ENCODE measurements around the gene RGS6.

RGS6 gene

GRCh38 chr14:72541546-72541945 lies 609.3 kb downstream of the RGS6 start:
- no peak for DNase-seq

- DNase-seq: no peak
Measured at GRCh38 chr14:72543341-72543740, 611.1 kb downstream of the RGS6 start.

GRCh38 chr14:72544615-72545387 lies 612.6 kb downstream of the RGS6 start:
- no peak for DNase-seq

DNA sequence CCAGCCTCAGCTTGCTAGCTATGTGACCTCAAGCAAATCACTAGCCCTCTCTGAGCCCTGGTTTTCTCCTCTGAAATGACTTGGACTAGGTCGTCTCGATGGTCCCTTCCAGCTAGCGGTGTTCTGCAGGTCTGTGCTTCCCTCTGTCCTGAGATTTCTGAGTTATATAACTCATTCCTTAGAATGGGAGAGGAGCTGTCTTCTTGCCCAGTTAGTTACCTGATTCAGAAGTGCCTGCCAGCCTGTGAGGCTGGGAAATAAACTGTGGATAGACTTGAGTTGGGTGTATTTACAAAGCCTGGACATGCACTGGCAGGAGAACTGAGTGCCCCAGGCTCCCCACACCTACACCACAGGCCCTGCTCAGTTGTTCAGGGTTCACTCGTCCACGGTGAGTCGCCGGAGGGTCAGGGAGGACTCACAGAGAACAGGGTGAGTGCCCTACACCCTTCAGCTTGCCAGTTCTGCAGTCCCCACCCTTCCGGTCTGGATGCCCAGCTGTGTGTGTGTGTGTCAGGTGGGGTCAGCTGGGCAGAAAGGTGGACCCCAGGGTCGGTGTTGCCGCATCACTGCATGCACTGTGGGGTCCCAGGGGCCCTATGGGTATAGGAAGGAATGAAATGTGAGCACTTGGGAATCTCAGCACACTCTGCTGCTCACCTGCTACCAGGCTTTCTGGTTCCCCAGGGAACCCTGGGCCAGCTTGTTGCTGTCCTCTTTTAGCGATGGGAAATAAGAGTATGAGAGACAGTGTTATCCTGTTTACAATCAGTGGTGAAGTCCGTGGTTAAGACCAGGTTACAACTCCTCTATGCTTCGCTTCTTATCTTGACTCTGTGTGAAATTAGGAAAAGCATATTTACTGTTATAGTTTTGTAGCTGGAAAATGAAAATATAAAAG lies 613.4 kb downstream of the RGS6 start:
- no peak for DNase-seq

- no peak for DNase-seq
Measured at GRCh38 chr14:72546344-72547016, 614.3 kb downstream of the RGS6 start.

DNA sequence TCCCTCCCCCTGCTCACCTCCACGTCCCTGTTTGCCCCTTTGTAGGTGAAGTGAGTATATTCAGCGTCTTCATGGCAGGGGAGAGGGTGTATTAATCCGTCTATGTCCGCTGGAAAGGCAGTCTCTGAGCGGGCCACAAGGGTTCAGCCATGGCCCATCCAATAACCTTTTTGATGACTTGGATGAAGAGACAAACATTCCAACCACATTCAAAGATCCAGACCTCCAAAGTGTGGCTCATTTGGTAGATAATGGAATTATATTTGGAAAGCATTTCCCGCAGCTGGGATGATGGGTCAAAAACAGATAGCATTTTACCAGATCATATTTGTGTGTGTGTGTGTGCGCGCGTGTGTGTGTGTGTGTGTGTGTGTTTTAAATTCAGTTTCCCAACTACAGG lies 615.8 kb downstream of the RGS6 start:
- DNase-seq: no peak

DNA sequence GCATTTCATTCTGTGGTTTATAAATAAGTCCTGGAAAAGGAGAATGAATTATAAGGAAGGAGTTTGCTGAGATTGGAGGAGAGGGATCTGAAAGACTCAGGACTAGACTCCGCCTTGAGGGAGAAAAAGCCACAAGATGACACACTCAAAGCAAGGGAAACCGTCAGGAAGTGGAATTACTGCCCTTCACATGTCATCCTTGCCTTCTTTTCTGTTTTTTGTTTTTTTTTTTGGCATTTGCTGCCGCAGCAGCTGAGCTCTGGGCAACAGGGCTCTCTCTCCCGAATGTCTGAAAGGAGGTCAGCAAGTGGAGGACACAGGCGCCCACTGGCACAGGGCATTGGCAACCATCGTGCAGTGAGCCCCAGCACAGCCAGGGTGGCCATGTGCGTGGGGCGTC lies 616.8 kb downstream of the RGS6 start:
- no peak for DNase-seq

GRCh38 chr14:72549854-72550253 lies 617.6 kb downstream of the RGS6 start:
- DNase-seq: no peak

DNA sequence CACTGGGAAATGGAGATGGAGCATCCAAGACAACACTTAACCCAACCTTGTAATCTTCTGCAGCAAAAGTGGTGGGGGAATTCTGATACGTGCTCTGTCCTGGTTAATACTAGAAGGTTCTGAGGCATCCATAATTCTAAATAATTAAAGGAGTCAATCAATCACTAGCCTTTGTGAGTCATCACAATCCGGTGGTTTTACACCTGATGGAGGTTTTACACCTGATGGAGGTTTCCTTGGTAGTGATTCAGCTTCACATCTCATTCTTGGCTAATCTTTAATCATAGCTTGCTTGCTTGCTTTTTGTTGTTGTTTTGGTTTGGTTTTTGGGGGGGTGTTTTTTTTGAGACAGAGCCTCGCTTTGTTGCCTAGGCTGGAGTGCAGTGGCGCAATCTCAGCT lies 618.3 kb downstream of the RGS6 start:
- no peak for DNase-seq

GRCh38 chr14:72552236-72552635 lies 620.0 kb downstream of the RGS6 start:
- DNase-seq: no peak

GRCh38 chr14:72553161-72553560 lies 620.9 kb downstream of the RGS6 start:
- no peak for DNase-seq

GRCh38 chr14:72553656-72554055 lies 621.4 kb downstream of the RGS6 start:
- no peak for DNase-seq

DNA sequence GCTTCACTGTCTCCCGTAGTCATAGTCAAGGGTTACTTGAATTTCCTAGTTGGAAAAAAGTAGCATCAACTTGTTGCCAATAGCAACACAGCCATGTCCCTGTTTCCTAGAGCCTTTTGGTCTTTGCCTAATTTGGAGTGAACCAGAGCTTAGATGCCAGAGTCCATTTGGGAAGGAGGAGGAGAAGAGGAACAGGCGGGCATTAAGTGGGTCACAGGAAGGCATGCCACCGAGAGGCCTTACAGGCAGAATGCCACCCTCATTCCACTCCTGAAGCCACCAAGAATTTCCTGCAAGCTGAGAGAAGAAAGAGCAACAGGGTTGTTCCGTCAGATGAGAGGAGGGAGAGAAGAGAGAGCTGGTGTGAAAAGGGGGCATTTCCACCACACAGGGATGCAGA lies 622.2 kb downstream of the RGS6 start:
- no peak for DNase-seq

DNA sequence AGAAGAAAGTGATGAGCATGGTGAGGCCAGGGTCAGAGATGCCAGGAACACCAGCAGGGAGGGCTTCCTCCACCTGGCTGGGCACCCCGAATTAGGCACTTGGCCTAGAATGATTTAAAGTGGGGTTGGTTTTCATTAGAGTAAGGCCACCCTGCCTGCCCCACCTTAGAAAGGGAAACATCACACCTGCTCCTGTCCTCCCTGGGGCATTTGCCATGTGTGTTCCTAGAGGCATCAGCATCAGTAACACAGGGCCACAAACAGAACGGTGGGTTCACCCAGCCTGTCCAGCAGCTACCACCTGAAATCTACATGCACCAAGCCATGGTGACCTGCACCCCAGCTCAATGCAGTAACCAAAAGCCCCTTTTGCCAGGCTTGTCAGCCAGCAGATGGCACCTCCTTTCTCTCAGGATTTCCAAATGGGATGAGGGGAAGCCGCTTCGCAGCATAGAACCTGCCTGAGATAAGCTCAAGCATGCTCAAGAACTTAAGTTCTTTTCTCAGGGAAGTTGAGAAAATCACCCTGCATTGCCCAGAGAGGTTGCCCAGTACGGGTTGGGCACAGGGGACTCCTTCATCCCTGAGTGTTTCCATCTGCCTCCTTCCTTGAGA lies 622.9 kb downstream of the RGS6 start:
- DNase-seq: no peak

DNA sequence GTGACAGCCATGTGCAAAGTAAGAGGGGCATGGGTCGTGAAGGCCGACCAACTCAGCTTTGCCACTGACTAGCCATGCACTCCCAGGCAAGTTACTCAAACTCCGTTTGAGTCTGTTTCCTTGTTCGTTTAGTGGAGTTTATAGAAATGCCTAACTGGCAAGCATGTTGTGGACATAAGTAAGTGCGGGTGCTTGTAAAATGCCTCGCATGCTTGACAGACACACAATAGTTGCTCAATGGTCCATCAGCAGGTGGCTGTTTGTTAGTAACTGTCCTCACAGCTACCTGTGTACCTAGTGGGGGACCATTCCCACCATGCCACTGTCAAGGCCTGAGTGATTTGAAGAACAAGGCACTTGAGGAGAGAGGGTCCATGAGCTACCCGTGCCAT lies 623.4 kb downstream of the RGS6 start:
- no peak for DNase-seq

GRCh38 chr14:72557671-72558070 lies 625.4 kb downstream of the RGS6 start:
- no peak for DNase-seq

DNA sequence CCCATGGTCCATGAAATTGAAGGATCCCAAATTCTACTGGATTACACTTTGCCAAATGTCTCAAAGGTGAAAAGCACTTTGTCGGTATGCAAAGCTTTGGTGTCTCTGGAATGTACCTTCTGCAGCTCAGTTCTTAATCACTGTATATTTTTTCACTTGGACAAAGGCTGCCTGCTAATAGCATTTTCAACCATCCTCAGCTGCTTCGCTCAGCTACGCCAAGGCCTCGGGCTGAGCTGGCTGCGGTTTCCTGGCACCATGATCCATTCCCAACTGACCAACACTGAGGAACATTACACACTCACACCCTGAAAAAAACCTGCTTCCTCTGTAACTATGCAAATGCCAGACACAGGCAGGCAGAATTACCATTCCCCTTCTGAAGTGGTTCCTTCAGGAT lies 626.5 kb downstream of the RGS6 start:
- DNase-seq: no peak

DNA sequence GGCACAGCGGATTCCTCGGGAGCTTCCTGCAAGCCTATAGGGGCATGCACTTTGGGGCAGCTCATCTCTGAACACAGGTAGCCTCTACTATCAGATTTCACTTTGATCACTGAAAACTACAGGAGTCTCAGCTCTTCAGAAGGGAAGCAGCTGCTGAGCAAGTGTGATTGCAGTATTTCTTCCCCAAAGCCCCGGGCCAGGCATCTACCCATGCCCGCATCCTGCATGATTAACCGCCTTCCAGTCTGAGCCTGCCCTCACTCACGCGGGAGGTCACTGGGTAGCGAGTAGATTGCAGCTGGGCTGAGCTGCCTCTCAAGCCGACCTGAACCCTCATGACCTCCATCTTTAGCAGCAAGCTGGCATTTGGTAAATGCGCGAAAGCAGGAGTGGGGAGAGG lies 627.0 kb downstream of the RGS6 start:
- no peak for DNase-seq

- DNase-seq: no peak
Measured at GRCh38 chr14:72559669-72560255, 627.5 kb downstream of the RGS6 start.

- DNase-seq: no peak
Measured at GRCh38 chr14:72560331-72560730, 628.1 kb downstream of the RGS6 start.

- no peak for DNase-seq
Measured at GRCh38 chr14:72560889-72561493, 628.8 kb downstream of the RGS6 start.

- no peak for DNase-seq
Measured at GRCh38 chr14:72562300-72562699, 630.1 kb downstream of the RGS6 start.

All from NCI-H187 treated with DMSO at 0.1 percent for 48 hours (cell line).